GM19328 (cell line): ENCODE measurements around the gene PFDN1.
"Not testable (repeated sequence)": the region's sequence is repeated elsewhere in the genome, so short reads cannot be mapped to it uniquely, and the experiment has no call there.

ENCODE experiments used
- ATAC-seq: cut with Tn5 transposase; IDR thresholded peaks from one replicate; pipeline ENCODE4 v1.9.1; 2021; ENCODE audit warnings: mild to moderate bottlenecking, moderate library complexity; ENCODE audit not compliant: unreplicated experiment

Gene PFDN1

GRCh38 chr5:140217299-140218026 is 85.4 kb downstream of the PFDN1 start:
- ATAC-seq: no peak

- ATAC-seq: no peak
These were observed 86.3 kb downstream of the PFDN1 start for GRCh38 chr5:140216478-140217074.

- ATAC-seq: no peak
These were observed 87.6 kb downstream of the PFDN1 start for GRCh38 chr5:140215276-140215675.

- no peak for ATAC-seq
These were observed 88.1 kb downstream of the PFDN1 start for GRCh38 chr5:140214831-140215230.

- no peak for ATAC-seq
These were observed 89.4 kb downstream of the PFDN1 start for GRCh38 chr5:140213370-140213983.

GRCh38 chr5:140208065-140208464 is 94.8 kb downstream of the PFDN1 start:
- no peak for ATAC-seq

- no peak for ATAC-seq
These were observed 95.5 kb downstream of the PFDN1 start for GRCh38 chr5:140207250-140207964.

GRCh38 chr5:140205952-140206351 is 96.9 kb downstream of the PFDN1 start:
- no peak for ATAC-seq

GRCh38 chr5:140205216-140205615 is 97.7 kb downstream of the PFDN1 start:
- no peak for ATAC-seq

GRCh38 chr5:140202610-140203009 is 100.3 kb downstream of the PFDN1 start:
- no peak for ATAC-seq

GRCh38 chr5:140202078-140202477 is 100.8 kb downstream of the PFDN1 start:
- ATAC-seq: no peak

GRCh38 chr5:140198915-140199314 is 104.0 kb downstream of the PFDN1 start:
- ATAC-seq: not testable (repeated sequence)

- ATAC-seq: no peak
These were observed 105.9 kb downstream of the PFDN1 start for GRCh38 chr5:140197023-140197422.

GRCh38 chr5:140196115-140196814 is 106.6 kb downstream of the PFDN1 start:
- no peak for ATAC-seq
